ENCODE measurements around the gene KRTAP10-9.

The KRTAP10-9 gene

DNA sequence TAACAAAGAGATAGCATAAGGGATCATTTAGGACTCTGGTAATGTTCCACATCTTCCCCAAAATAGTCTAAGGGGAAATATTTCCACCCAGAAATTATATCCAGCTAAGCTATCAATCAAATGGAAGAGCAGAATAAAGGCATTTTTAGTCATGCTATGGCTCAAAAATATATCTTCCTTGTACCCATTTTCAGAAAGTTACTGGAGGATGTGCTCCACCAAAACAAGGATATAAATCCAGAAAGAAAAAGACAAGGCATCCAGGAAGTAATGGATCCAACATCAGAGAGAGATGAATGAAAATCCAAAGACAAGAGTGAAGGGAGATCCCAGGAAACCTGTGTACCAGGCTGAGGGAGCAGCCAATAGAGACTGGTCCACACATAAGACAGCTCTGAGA lies 17.7 kb upstream of the KRTAP10-9 start:
- TF ChIP-seq EP300 (IDR thresholded peaks at IDR 0.05; ENCODE audit: borderline replicate concordance), result no peak

DNA sequence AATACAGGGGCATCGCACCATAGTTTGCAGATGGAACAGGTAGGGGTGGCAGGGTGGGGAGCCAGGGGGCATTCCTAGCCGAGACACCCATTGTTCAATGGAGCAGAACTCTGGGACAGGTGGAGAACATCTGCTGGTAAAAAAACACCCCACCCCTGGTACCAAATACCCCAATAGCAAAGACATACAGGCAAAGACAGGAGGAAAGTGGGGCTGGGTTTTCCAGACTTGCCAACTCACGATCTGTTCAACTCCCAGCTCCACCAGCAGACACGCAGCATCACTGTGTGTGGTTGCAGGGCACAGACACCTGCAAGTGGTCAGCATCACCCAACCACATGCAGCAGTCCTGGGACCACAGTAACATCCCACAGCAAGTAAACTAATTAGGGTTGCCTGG lies 15.3 kb upstream of the KRTAP10-9 start:
- TF ChIP-seq TEAD4 (IDR thresholded peaks at IDR 0.05) (no peak), YY1 (IDR thresholded peaks at IDR 0.05; ENCODE audit: low read depth) (no peak), NFIC (IDR thresholded peaks at IDR 0.05) (no peak), TAF1 (IDR thresholded peaks at IDR 0.05; ENCODE audit: low read depth) (no peak), ZBTB7A (IDR thresholded peaks at IDR 0.05; ENCODE audit: low read depth) (no peak), TCF12 (IDR thresholded peaks at IDR 0.05; ENCODE audit: low read depth) (no peak), RAD21 (IDR thresholded peaks at IDR 0.05; ENCODE audit: low read depth) (no peak), CEBPB (IDR thresholded peaks at IDR 0.05) (no peak), EP300 (IDR thresholded peaks at IDR 0.05; ENCODE audit: borderline replicate concordance) (no peak), CREB1 (IDR thresholded peaks at IDR 0.05; ENCODE audit: low read depth) (no peak), FOXM1 (IDR thresholded peaks at IDR 0.05; ENCODE audit: borderline replicate concordance, low read depth) (no peak), EGR1 (IDR thresholded peaks at IDR 0.05) (no peak)
- TF ChIP-seq, protein P1, sequence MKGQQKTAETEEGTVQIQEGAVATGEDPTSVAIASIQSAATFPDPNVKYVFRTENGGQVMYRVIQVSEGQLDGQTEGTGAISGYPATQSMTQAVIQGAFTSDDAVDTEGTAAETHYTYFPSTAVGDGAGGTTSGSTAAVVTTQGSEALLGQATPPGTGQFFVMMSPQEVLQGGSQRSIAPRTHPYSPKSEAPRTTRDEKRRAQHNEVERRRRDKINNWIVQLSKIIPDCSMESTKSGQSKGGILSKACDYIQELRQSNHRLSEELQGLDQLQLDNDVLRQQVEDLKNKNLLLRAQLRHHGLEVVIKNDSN (IDR thresholded peaks at IDR 0.05), result no peak
- TF ChIP-seq, protein P2, sequence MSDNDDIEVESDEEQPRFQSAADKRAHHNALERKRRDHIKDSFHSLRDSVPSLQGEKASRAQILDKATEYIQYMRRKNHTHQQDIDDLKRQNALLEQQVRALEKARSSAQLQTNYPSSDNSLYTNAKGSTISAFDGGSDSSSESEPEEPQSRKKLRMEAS (IDR thresholded peaks at IDR 0.05), result no peak
- TF ChIP-seq, protein P3, sequence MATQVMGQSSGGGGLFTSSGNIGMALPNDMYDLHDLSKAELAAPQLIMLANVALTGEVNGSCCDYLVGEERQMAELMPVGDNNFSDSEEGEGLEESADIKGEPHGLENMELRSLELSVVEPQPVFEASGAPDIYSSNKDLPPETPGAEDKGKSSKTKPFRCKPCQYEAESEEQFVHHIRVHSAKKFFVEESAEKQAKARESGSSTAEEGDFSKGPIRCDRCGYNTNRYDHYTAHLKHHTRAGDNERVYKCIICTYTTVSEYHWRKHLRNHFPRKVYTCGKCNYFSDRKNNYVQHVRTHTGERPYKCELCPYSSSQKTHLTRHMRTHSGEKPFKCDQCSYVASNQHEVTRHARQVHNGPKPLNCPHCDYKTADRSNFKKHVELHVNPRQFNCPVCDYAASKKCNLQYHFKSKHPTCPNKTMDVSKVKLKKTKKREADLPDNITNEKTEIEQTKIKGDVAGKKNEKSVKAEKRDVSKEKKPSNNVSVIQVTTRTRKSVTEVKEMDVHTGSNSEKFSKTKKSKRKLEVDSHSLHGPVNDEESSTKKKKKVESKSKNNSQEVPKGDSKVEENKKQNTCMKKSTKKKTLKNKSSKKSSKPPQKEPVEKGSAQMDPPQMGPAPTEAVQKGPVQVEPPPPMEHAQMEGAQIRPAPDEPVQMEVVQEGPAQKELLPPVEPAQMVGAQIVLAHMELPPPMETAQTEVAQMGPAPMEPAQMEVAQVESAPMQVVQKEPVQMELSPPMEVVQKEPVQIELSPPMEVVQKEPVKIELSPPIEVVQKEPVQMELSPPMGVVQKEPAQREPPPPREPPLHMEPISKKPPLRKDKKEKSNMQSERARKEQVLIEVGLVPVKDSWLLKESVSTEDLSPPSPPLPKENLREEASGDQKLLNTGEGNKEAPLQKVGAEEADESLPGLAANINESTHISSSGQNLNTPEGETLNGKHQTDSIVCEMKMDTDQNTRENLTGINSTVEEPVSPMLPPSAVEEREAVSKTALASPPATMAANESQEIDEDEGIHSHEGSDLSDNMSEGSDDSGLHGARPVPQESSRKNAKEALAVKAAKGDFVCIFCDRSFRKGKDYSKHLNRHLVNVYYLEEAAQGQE (IDR thresholded peaks at IDR 0.05; ENCODE audit: low read depth), result no peak

DNA sequence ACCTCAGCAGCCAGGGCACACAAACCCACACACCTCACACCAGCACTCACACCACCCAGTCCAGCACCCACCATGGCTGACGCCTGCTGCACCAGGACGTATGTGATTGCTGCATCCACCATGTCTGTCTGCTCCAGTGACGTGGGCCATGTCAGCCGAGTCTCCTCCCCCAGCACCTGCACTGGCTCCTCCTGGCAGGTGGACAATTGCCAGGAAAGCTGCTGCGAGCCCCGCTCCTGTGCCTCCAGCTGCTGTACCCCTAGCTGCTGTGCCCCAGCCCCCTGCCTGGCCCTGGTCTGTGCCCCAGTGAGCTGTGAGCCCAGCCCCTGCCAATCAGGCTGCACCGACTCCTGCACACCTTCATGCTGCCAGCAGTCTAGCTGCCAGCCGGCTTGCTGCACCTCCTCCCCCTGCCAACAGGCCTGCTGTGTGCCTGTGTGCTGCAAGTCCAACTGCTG lies 14.8 kb upstream of the KRTAP10-9 start, which contains the start of gene KRTAP10-8:
TSS of gene KRTAP10-8 (plus strand) at position 51 of the 458 bp plus-strand sequence. CDS start at position 73, 22 bp downstream.
- no peak for TF ChIP-seq FOXM1 (IDR thresholded peaks at IDR 0.05; ENCODE audit: borderline replicate concordance, low read depth)
- TF ChIP-seq, protein P3 (IDR thresholded peaks at IDR 0.05; ENCODE audit: low read depth), result no peak
- TF ChIP-seq, protein P2 (IDR thresholded peaks at IDR 0.05), result no peak
- no peak for TF ChIP-seq TAF1 (IDR thresholded peaks at IDR 0.05; ENCODE audit: low read depth)
- TF ChIP-seq TEAD4 (IDR thresholded peaks at IDR 0.05), result no peak
- TF ChIP-seq TCF12 (IDR thresholded peaks at IDR 0.05; ENCODE audit: low read depth), result no peak

DNA sequence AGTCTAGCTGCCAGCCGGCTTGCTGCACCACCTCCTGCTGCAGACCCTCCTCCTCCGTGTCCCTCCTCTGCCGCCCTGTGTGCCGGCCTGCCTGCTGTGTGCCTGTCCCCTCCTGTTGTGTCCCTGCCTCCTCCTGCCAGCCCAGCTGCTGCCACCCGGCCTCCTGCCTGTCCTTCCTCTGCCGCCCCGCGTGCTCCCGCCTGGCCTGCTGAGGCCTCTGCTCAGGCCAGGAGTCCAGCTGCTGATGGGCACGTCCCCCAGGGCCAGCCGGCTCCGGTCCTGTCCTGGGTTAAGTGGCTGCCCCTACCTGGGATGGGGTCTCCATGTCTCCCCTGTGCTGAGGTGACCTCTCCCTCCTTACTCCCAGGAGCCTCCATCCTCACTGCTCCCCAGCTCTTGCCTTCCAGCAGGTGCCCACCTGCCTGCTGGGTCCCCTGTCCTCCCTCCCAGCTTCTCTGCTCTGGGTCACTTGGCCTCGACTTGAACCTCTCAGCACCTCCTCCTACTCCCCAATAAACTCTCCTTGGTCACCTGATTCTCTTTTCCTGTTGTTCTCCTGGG lies 14.1 kb upstream of the KRTAP10-9 start:
- TF ChIP-seq ZBTB7A (IDR thresholded peaks at IDR 0.05; ENCODE audit: low read depth) (no peak), EP300 (IDR thresholded peaks at IDR 0.05; ENCODE audit: borderline replicate concordance) (no peak), TCF12 (IDR thresholded peaks at IDR 0.05; ENCODE audit: low read depth) (no peak), FOXM1 (IDR thresholded peaks at IDR 0.05; ENCODE audit: borderline replicate concordance, low read depth) (no peak), RAD21 (IDR thresholded peaks at IDR 0.05; ENCODE audit: low read depth) (no peak), CREB1 (IDR thresholded peaks at IDR 0.05; ENCODE audit: low read depth) (no peak), YY1 (IDR thresholded peaks at IDR 0.05; ENCODE audit: low read depth) (no peak), NFIC (IDR thresholded peaks at IDR 0.05) (no peak), CEBPB (IDR thresholded peaks at IDR 0.05) (no peak), TAF1 (IDR thresholded peaks at IDR 0.05; ENCODE audit: low read depth) (no peak), TEAD4 (IDR thresholded peaks at IDR 0.05) (no peak)
- TF ChIP-seq, protein P1 (IDR thresholded peaks at IDR 0.05), result no peak
- TF ChIP-seq, protein P2 (IDR thresholded peaks at IDR 0.05), result no peak
- TF ChIP-seq, protein P3 (IDR thresholded peaks at IDR 0.05; ENCODE audit: low read depth), result no peak
